DMS79 treated with DMSO at 0.1 percent for 48 hours (cell line): ENCODE data around the gene LYPLA2.
A peak's percentile ranks its signal among the peaks of the same experiment; 100 is the strongest.
"Not testable (repeated sequence)": the region's sequence is repeated elsewhere in the genome, so short reads cannot be mapped to it uniquely, and the experiment has no call there.

Experiments
- DNase-seq: peaks from one replicate; lab custom pipeline; 2025; lab: John Stamatoyannopoulos, UW

Gene LYPLA2

GRCh38 chr1:23801338-23801748, 10.4 kb downstream of the LYPLA2 start:
- DNase-seq, result peak; percentile 34

GRCh38 chr1:23801876-23802275, 10.9 kb downstream of the LYPLA2 start:
- no peak for DNase-seq

GRCh38 chr1:23802809-23803342, 11.9 kb downstream of the LYPLA2 start:
- DNase-seq, result not testable (repeated sequence)

- no peak for DNase-seq
Observed at GRCh38 chr1:23803674-23804073, 12.7 kb downstream of the LYPLA2 start.

GRCh38 chr1:23804183-23804835, 13.4 kb downstream of the LYPLA2 start:
- DNase-seq, result no peak

GRCh38 chr1:23805025-23805424, 14.1 kb downstream of the LYPLA2 start:
- DNase-seq, result no peak

GRCh38 chr1:23806280-23806679, 15.3 kb downstream of the LYPLA2 start:
- no peak for DNase-seq

- DNase-seq, result no peak
Observed at GRCh38 chr1:23807453-23807852, 16.5 kb downstream of the LYPLA2 start.

- peak; percentile 27 for DNase-seq
Observed at GRCh38 chr1:23809751-23810171, 18.8 kb downstream of the LYPLA2 start.

GRCh38 chr1:23810818-23811540, 20.0 kb downstream of the LYPLA2 start:
- DNase-seq, result no peak

- DNase-seq, result no peak
Observed at GRCh38 chr1:23814016-23814415, 23.1 kb downstream of the LYPLA2 start.

GRCh38 chr1:23816361-23816760, 25.4 kb downstream of the LYPLA2 start:
- DNase-seq, result no peak

- DNase-seq, result no peak
Observed at GRCh38 chr1:23816906-23817305, 26.0 kb downstream of the LYPLA2 start.

- DNase-seq, result no peak
Observed at GRCh38 chr1:23817633-23818032, 26.7 kb downstream of the LYPLA2 start.

GRCh38 chr1:23823767-23824166, 32.8 kb downstream of the LYPLA2 start:
- DNase-seq, result no peak

- no peak for DNase-seq
Observed at GRCh38 chr1:23824711-23825075, 33.7 kb downstream of the LYPLA2 start.

GRCh38 chr1:23825076-23825761, 34.3 kb downstream of the LYPLA2 start, which contains the start of gene HMGCL:
Gene HMGCL (minus strand): TSS chr1:23825429. CDS start chr1:23825415, 14 bp downstream.
- peak; percentile 92 for DNase-seq

GRCh38 chr1:23825762-23826522, 35.0 kb downstream of the LYPLA2 start:
- DNase-seq, result no peak

GRCh38 chr1:23826590-23826989, 35.6 kb downstream of the LYPLA2 start:
- not testable (repeated sequence) for DNase-seq

- no peak for DNase-seq
Observed at GRCh38 chr1:23827717-23828116, 36.8 kb downstream of the LYPLA2 start.

GRCh38 chr1:23834156-23834555, 43.2 kb downstream of the LYPLA2 start:
- DNase-seq, result not testable (repeated sequence)

GRCh38 chr1:23836037-23836436, 45.1 kb downstream of the LYPLA2 start:
- no peak for DNase-seq
